Activated gamma-delta T cell (primary cell): ENCODE data around the gene CCL5.
A peak's percentile ranks its signal among the peaks of the same experiment; 100 is the strongest.

Source experiments
- DNase-seq: peaks from one replicate; lab custom pipeline; 2025; lab: John Stamatoyannopoulos, UW
- total RNA-seq, 2 donors: gene quantifications; one replicate each; lab custom pipeline; 2026; lab: John Stamatoyannopoulos, UW

The CCL5 gene
- 833 to 1,854 reads per million in 2 donors for total RNA-seq

- DNase-seq: peak; percentile 30
These were observed at the start of gene CCL5 for GRCh38 chr17:35879773-35880654. Gene CCL5, minus strand, starts transcription at chr17:35880360.

- no peak for DNase-seq
These were observed 47.6 kb upstream of the CCL5 start for GRCh38 chr17:35927714-35928113.

GRCh38 chr17:35923609-35924114, 43.5 kb upstream of the CCL5 start:
- no peak for DNase-seq

GRCh38 chr17:35920229-35920628, 40.1 kb upstream of the CCL5 start:
- DNase-seq: no peak

GRCh38 chr17:35918665-35919064, 38.5 kb upstream of the CCL5 start:
- DNase-seq: no peak

- DNase-seq: no peak
These were observed 37.5 kb upstream of the CCL5 start for GRCh38 chr17:35917519-35918213.

- no peak for DNase-seq
These were observed 35.2 kb upstream of the CCL5 start for GRCh38 chr17:35915153-35915964.

- DNase-seq: no peak
These were observed 34.2 kb upstream of the CCL5 start for GRCh38 chr17:35914354-35914753.

GRCh38 chr17:35913609-35914008, 33.4 kb upstream of the CCL5 start:
- no peak for DNase-seq

GRCh38 chr17:35912942-35913341, 32.8 kb upstream of the CCL5 start:
- DNase-seq: no peak

GRCh38 chr17:35912339-35912912, 32.3 kb upstream of the CCL5 start:
- no peak for DNase-seq

- no peak for DNase-seq
These were observed 29.2 kb upstream of the CCL5 start for GRCh38 chr17:35909408-35909807.

GRCh38 chr17:35907691-35908090, 27.5 kb upstream of the CCL5 start:
- no peak for DNase-seq

- no peak for DNase-seq
These were observed 26.9 kb upstream of the CCL5 start for GRCh38 chr17:35906926-35907637.

- DNase-seq: no peak
These were observed 26.2 kb upstream of the CCL5 start for GRCh38 chr17:35906191-35906925.

GRCh38 chr17:35903451-35903850, 23.3 kb upstream of the CCL5 start:
- DNase-seq: no peak

GRCh38 chr17:35901631-35902175, 21.5 kb upstream of the CCL5 start:
- DNase-seq: no peak

- DNase-seq: no peak
These were observed 20.7 kb upstream of the CCL5 start for GRCh38 chr17:35900708-35901480.

- no peak for DNase-seq
These were observed 20.1 kb upstream of the CCL5 start for GRCh38 chr17:35900280-35900679.
